HG03139 (cell line): ENCODE measurements around the gene ZDHHC16.
"Not testable (repeated sequence)": the region's sequence is repeated elsewhere in the genome, so short reads cannot be mapped to it uniquely, and the experiment has no call there.

Experiments
- ATAC-seq: cut with Tn5 transposase; IDR thresholded peaks from one replicate; pipeline ENCODE4 v1.9.1; 2021; ENCODE audit not compliant: unreplicated experiment

The ZDHHC16 gene

GRCh38 chr10:97445722-97446639 is at the start of gene ZDHHC16, which contains the start of gene EXOSC1:
ZDHHC16 (plus strand) TSS chr10:97446175; CDS start chr10:97451676, 5,501 bp downstream.
EXOSC1 (minus strand) TSS chr10:97446006; CDS start chr10:97445985, 21 bp downstream.
- peak; percentile 96 for ATAC-seq

GRCh38 chr10:97399843-97400545 is 46.0 kb upstream of the ZDHHC16 start:
- no peak for ATAC-seq

- ATAC-seq: peak; percentile 98
These were observed 45.1 kb upstream of the ZDHHC16 start, which contains the start of gene RRP12 for GRCh38 chr10:97400665-97401454. RRP12 (minus strand) TSS chr10:97401340; CDS start chr10:97401231, 109 bp downstream.

DNA sequence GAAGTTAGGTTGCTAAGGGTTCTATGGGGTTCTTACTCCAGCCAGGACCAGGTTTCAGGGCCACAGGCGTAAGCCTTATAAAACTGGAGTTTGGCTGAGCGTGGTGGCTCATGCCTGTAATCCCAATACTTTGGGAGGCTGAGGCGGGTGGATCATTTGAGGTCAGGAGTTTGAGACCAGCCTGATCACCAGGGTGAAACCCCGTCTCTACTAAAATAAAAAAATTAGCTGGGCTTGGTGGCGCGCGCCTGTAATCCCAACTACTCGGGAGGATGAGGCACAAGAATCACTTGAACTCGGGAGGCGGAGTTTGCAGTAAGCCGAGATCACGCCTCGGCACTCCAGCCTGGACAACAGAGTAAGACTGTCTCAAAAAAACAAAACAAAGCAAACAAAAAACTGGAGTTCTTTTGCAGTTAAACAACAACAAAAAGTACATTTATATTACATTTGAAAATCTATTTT is 44.5 kb upstream of the ZDHHC16 start:
- no peak for ATAC-seq

DNA sequence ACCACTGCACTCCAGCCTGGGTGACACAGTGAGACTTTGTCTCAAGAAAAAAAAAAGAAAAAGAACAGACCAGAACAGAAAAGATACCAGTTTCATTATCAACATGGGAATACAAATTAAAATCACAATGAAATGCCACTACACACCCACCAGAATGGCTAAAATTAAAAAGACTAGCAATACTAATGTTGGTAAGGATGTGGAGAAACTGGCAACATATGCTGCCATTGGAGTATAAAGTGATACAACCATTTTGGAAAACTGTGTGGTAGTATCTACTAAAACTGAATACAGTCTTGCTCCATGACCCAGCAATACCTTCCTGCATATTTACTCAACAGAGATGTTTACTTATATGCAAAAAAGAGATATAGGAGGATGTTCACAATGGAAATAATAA is 41.9 kb upstream of the ZDHHC16 start:
- ATAC-seq: no peak

DNA sequence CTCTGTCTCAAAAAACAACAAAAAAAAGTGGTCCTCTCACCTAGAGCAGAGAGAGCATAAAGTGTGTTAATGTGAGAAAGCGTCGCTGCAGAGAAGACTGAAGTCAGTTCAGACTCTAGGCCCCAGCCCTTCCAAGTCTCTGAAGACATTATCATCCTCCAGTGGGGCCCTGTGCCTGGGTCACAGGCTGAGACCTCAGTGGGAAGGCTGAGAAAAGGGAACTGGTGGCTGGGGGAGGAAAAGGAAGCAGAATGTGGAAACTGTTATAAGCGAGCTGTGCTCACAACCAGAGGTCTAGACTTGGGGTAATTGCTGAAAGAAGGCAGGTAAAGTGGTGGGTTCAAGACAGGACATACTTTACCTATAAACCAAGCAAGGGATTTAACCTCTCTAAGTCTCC is 39.9 kb upstream of the ZDHHC16 start:
- no peak for ATAC-seq

- not testable (repeated sequence) for ATAC-seq
These were observed 39.5 kb upstream of the ZDHHC16 start for GRCh38 chr10:97406483-97406882.

GRCh38 chr10:97407211-97407951 is 38.6 kb upstream of the ZDHHC16 start:
- ATAC-seq: peak; percentile 79

DNA sequence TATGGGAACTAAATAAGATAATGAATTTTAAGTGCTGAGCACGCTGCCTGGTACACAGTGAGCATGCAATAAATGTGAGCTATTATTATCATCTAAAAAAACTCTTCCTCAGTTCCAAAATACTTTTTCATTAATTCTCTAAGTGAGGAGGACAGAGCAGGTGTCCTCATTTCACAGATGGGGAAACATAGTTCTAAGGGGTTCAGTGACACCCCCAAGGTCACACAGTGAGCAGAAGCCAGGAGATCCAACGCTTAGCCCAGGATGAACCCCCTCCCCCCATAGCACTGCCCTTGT is 38.1 kb upstream of the ZDHHC16 start:
- no peak for ATAC-seq

DNA sequence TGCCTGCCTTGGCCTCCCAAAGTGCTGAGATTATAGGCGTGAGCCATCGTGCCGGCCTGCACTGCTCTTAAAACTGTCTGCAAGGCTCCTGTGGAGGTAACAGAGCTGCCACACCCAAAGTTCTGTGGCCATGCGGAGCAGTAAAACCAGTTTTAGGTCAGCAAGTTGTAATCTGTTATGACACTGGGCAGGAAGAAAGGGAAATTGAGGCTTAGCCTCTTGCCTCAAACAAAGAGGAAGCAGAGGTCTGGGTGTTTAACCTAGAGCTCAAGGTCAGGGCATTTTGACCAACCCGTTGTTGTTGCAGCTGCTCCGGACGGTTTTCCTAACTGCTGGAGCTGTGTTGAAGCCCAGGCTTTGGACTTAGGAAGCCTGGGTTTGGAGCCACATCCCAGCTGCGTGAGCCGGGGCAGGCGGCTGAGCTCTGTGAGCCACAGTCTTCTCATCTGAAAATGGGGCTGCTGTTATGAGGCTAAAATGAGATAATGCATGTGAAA is 37.4 kb upstream of the ZDHHC16 start:
- ATAC-seq: no peak

DNA sequence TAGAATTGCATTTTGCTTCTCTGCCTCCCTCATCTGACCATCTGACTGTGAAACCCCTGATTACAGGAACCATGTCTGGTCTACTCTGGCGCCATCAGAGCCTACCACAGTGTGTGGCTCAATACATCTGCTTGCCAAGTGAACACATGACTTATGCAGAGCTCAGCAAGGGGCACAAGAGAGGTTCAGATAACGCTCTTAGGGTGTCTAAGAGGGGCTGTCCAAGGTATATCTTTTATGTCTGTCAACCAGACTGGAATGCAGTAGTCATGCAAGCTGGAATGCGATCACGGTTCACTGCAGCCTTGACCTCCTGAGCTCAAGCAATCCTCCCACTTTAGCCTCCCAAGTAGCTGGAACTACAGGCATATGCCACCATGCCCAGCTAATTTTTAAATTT is 34.6 kb upstream of the ZDHHC16 start:
- no peak for ATAC-seq

GRCh38 chr10:97412891-97413304 is 33.1 kb upstream of the ZDHHC16 start:
- ATAC-seq: no peak

- ATAC-seq: no peak
These were observed 29.4 kb upstream of the ZDHHC16 start for GRCh38 chr10:97416565-97416964.

DNA sequence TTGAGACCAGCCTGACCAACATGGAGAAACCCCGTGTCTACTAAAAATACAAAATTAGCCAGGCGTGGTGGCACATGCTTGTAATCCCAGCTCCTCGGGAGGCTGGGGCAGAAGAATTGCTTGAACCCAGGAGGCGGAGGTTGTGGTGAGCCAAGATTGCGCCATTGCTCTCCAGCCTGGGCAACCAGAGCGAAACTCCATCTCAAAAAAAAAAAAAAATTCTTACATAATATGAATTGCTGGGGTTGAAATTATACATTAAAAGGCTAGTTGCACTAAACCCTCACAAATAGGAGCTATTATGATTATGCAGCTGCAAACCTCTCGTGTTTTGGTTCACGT is 22.2 kb upstream of the ZDHHC16 start:
- ATAC-seq: not testable (repeated sequence)

- ATAC-seq: peak; percentile 75
These were observed 19.8 kb upstream of the ZDHHC16 start, which contains the start of gene PGAM1 for GRCh38 chr10:97425964-97426775. PGAM1 (plus strand) TSS chr10:97426191; CDS start chr10:97426308, 117 bp downstream.

DNA sequence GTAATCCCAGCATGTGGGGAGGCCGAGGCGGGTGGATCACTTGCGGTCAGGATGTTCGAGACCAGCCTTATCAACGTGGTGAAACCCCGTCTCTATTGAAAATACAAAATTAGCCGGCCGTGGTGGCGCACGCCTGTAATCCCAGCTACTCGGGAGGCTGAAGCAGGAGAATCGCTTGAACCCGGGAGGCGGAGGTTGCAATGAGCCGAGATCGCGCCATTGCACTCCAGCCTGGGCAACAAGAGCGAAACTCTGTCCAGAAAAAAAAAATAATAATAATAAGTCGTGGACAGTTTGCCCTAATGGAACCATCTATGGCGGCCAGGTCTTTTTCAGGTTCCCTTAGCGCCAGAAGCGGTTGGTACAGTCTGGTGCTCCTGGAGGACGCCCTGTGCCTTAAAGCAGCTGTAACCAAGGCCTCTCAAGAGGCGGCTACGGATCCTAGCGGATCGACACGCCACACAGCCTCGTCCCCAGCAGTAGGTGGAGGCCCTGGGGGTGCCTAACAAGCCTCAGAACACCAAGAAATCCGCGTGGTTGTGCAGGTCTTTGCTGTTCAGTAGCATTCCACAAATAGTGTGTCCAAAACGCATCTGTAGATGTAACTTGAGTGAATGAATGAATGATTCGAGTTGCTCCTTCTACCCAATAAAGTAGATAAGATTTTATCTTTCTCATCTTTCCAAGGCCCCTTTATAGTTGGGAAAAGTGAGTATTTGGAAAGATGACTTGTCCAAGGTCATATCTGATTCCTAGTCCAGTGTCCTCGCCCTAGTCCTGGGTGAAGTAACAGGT is 19.0 kb upstream of the ZDHHC16 start:
- no peak for ATAC-seq

DNA sequence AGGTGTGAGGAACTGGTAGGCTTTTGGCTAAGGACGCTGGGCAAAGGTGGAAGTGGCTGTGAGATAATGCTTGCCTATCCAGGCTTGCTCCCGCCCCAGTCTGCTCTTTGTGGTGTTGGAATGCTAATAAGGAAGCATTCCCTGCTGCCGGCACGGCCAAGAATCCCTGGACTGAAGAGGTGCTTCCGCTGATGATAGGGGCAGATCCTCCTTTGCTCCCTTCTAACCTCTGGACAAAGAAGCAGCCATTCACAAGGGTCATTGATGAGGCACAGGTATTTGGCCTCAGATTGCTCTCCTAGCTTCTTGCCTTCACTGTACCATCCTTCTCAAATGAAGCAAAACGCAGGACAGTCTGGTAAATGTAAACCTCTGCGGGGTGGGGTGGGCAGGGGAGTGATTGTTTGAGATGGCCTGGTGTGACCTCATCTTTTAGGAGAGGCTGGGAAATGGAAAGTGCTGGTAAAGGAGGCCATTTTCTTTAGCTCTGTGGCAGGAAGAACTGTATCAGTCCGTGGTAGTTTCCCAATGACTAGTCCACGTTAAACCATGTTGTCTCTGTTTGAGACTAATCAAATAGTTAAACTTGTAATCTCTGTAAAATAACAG is 18.3 kb upstream of the ZDHHC16 start:
- no peak for ATAC-seq

DNA sequence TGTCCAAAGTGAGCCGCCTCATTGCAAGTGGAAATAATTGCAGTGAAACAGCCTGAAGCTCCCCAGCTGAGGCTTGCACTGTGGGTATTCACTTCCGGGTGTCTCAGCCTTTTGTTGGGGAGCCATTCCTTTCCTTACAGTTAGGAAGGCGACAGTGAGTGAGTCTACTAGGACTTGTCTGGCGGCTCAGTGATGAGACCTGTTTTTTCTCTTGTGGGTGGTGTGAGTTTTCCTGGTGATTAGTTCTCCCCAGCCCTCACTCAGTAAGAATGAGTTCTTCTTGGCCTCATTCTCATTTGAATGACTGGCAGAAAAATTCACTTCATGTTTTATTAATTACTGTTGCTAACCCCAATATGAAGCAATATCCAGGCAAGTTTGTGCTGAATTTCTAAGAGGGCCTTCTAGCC is 17.4 kb upstream of the ZDHHC16 start:
- no peak for ATAC-seq
